Right lobe of liver (tissue), 6 donors: ENCODE data around the gene TMTC1. TPM values are rescaled to one million over a fixed set of nuclear protein-coding genes. Genes with fewer than 3 reads are reported as not detected.

Experiments
- ATAC-seq, 4 donors: fragments of 200-7000 bp; cut with Tn5 transposase; one replicate each; pipeline ENCODE4 v1.9.1; 2020; ENCODE audit warnings: mild to moderate bottlenecking in 4 of 4, moderate library complexity in 4 of 4
- DNase-seq, 3 donors: peaks; one replicate each; pipeline ENCODE4 v3.0.0-alpha.2; 2020
- H3K27ac ChIP-seq, 3 donors: fragments of 200-600 bp; one replicate each; pipeline ENCODE4 v1.8.0; 2022
- H3K27me3 ChIP-seq, 2 donors: fragments of 200-600 bp; one replicate each; pipeline ENCODE4 v1.8.0; 2022
- H3K36me3 ChIP-seq, 4 donors: fragments of 200-600 bp; sonication (generic) in 1 of 4; one replicate each; pipeline versions ENCODE4 v1.5.1 to v1.8.0; 2017 to 2022; ENCODE audit warnings: control low read depth in 1 of 4
- H3K4me1 ChIP-seq, 4 donors: fragments of 200-600 bp; sonication (generic) in 1 of 4; one replicate each; pipeline versions ENCODE4 v1.5.1 to v1.8.0; 2017 to 2022; ENCODE audit warnings: control low read depth in 1 of 4
- H3K4me3 ChIP-seq, 3 donors: fragments of 200-600 bp; one replicate each; pipeline ENCODE4 v1.8.0; 2022
- H3K9me3 ChIP-seq, 4 donors: fragments of 200-600 bp; sonication (generic) in 1 of 4; one replicate each; pipeline versions ENCODE4 v1.5.1 to v1.8.0; 2017 to 2022; ENCODE audit warnings: control low read depth in 1 of 4
- CTCF ChIP-seq, 4 donors: fragments of 200-600 bp in 3 of 4; fragments of 450-650 bp in 1 of 4; IDR thresholded peaks; one replicate each; pipeline versions ENCODE4 v1.5.1 to v1.8.0; 2016 to 2022; ENCODE audit warnings: antibody characterized with exemption in 4 of 4, mild to moderate bottlenecking in 2 of 4
- POLR2A ChIP-seq: fragments of 450-650 bp; IDR thresholded peaks from one replicate; pipeline ENCODE4 v1.6.1; 2017; ENCODE audit warnings: antibody characterized with exemption, mild to moderate bottlenecking
- WGBS: methylation state at CpG from one replicate; pipeline ENCODE4 v1.1.6; 2018; ENCODE audit warnings: low coverage, low lambda C conversion rate; ENCODE audit not compliant: insufficient coverage; ENCODE audit errors: missing lambda C conversion rate; 5-methylcytosine and 5-hydroxymethylcytosine counted together
- intact Hi-C, 2 donors: fragments of 100-400 bp; cut with DNase I; formaldehyde crosslinking; loops; one replicate each; pipeline versions ENCODE4 v1.11.2 to v1.14.1; 2022
- total RNA-seq, 6 experiments: library from RNA; depleted of rRNA in 2 of 6; stranded (reverse); fragments of >200 nt in 2 of 6; fragmentation: NEBNext Ultra II Directional in 3 of 6; extraction: Animal tissue kit (Norgen Biotek cat#: 25700) in 3 of 6; gene quantifications; one replicate each; pipeline versions ENCODE4 v1.1.0 to v1.2.4, GENCODE V29; 2016 to 2023
- donor health status: DM: no; HTN: yes; CAD: no.
- donor health status: DM: no; HTN: no; CAD: no.
- donor health status: DM: no; HTN: no; CAD: no.
- donor health status: DM: no; HTN: yes; CAD: no.
- donor health status: DM: no; HTN: yes; CAD: no.

TMTC1 gene
- total RNA-seq, 6 experiments from 2014 or later: 3.0 to 4.2 (median 3.5) TPM

- no peak overlapping the region for H3K4me3 ChIP-seq
- no peak overlapping the region for H3K27ac ChIP-seq
- H3K9me3 ChIP-seq: no peaks in the 10 kb centered on the region
- TF ChIP-seq POLR2A: no peak
- TF ChIP-seq CTCF (IDR thresholded peaks at IDR 0.05): no peak
- no peaks in the 10 kb centered on the region for H3K27me3 ChIP-seq
- intact Hi-C loops: no loop called here
- DNase-seq (no peak), ATAC-seq (no peak)
- no peaks in the 10 kb centered on the region for H3K4me1 ChIP-seq
- no peaks in the 10 kb centered on the region for H3K36me3 ChIP-seq
Measured at GRCh38 chr12:29709054-29709453, 74.7 kb downstream of the TMTC1 start.

- WGBS: 61% methylated on average over 2 of the region's 2 CpGs
- Histone ChIP-seq H3K4me3 (no peak overlapping the region), H3K36me3 (no peaks in the 10 kb centered on the region), H3K27me3 (no peaks in the 10 kb centered on the region), H3K9me3 (no peaks in the 10 kb centered on the region), H3K27ac (no peak overlapping the region), H3K4me1 (no peaks in the 10 kb centered on the region)
- intact Hi-C loops: no loop called here
- TF ChIP-seq CTCF (IDR thresholded peaks at IDR 0.05) (no peak), POLR2A (no peak)
- no peak for ATAC-seq
- DNase-seq: no peak
Measured at GRCh38 chr12:29707846-29708245, 75.9 kb downstream of the TMTC1 start.

GRCh38 chr12:29706311-29706710, 77.4 kb downstream of the TMTC1 start:
- intact Hi-C loops: no loop called here
- H3K27me3 ChIP-seq: no peaks in the 10 kb centered on the region
- H3K36me3 ChIP-seq: no peaks in the 10 kb centered on the region
- no peak for TF ChIP-seq CTCF (IDR thresholded peaks at IDR 0.05)
- TF ChIP-seq POLR2A: no peak
- H3K4me1 ChIP-seq: no peaks in the 10 kb centered on the region
- WGBS: 57% methylated on average over 2 of the region's 2 CpGs
- ATAC-seq: no peak
- no peak overlapping the region for H3K27ac ChIP-seq
- no peak overlapping the region for H3K4me3 ChIP-seq
- H3K9me3 ChIP-seq: no peaks in the 10 kb centered on the region
- no peak for DNase-seq

GRCh38 chr12:29703528-29703927, 80.2 kb downstream of the TMTC1 start:
- no peaks in the 10 kb centered on the region for H3K9me3 ChIP-seq
- DNase-seq: no peak
- no peak overlapping the region for H3K4me3 ChIP-seq
- no peaks in the 10 kb centered on the region for H3K27me3 ChIP-seq
- intact Hi-C loops: no loop called here
- no peaks in the 10 kb centered on the region for H3K4me1 ChIP-seq
- ATAC-seq: no peak
- H3K27ac ChIP-seq: no peak overlapping the region
- WGBS: 68% methylated on average over 2 of the region's 2 CpGs
- H3K36me3 ChIP-seq: no peaks in the 10 kb centered on the region
- TF ChIP-seq CTCF (IDR thresholded peaks at IDR 0.05) (no peak), POLR2A (no peak)

- Histone ChIP-seq H3K4me3 (no peak overlapping the region), H3K36me3 (no peaks in the 10 kb centered on the region), H3K27ac (no peak overlapping the region), H3K27me3 (no peaks in the 10 kb centered on the region), H3K4me1 (no peaks in the 10 kb centered on the region), H3K9me3 (no peaks in the 10 kb centered on the region)
- WGBS: 81% methylated on average over 7 of the region's 7 CpGs
- no peak for ATAC-seq
- no peak for DNase-seq
- TF ChIP-seq POLR2A: no peak
- intact Hi-C loops: no loop called here
Measured at GRCh38 chr12:29702972-29703371, 80.8 kb downstream of the TMTC1 start.
